GM12878 (cell line): ENCODE results near the gene MCC. TPM values are rescaled to one million over a fixed set of nuclear protein-coding genes. Genes with fewer than 3 reads are reported as not detected.

Experiments
- ATAC-seq: fragments of 200-7000 bp; cut with Tn5 transposase; 3 replicates; pipeline ENCODE4 v1.9.1; 2020; ENCODE audit warnings: mild to moderate bottlenecking, moderate library complexity
- BruUV-seq: library from RNA; stranded (reverse); fragments of 400-500 nt; replicated peaks from 2 replicates; lab custom pipeline; 2021; lab: Mats Ljungman, UMichigan
- CTCF ChIA-PET: fragments of 300-600 bp; sonication (Branson Sonifier 250); formaldehyde crosslinking; extraction: SDS; loops from one replicate; lab custom pipeline; 2021; ENCODE audit warnings: inconsistent platforms; lab: Yijun Ruan, JAX
- POLR2A ChIA-PET: fragments of 350-600 bp; formaldehyde crosslinking; extraction: SDS; loops from one replicate; lab custom pipeline; 2021; ENCODE audit warnings: inconsistent platforms; lab: Charles Lee
- RAD21 ChIA-PET: fragments of 300-600 bp; sonication (Branson Sonifier 250); formaldehyde crosslinking; loops from one replicate; lab custom pipeline; 2023; ENCODE audit warnings: antibody characterized with exemption; ENCODE audit not compliant: unreplicated experiment; lab: Charles Lee
- SMC1A ChIA-PET: fragments of 300-600 bp; sonication (Branson Sonifier 250); formaldehyde crosslinking; loops from one replicate; lab custom pipeline; 2023; ENCODE audit not compliant: unreplicated experiment, uncharacterized antibody; lab: Charles Lee
- DNase-seq: peaks from one replicate; pipeline ENCODE4 v3.0.0-alpha.2; 2011; ENCODE audit warnings: low read depth, low spot score
- FAIRE-seq: peaks from 3 replicates; lab custom pipeline; 2011; peaks lifted over from hg19 to GRCh38; lab: Jason Lieb, UNC
- H2AFZ ChIP-seq: 2 replicates; pipeline ENCODE4 v1.6.0; 2011; ENCODE audit warnings: low read depth, low read length, control low read depth; ENCODE audit not compliant: control insufficient read depth
- H3K27ac ChIP-seq: 2 replicates; pipeline ENCODE4 v1.5.1; 2011; ENCODE audit warnings: control low read depth; ENCODE audit not compliant: control insufficient read depth, insufficient read depth
- H3K27me3 ChIP-seq, 2 experiments: replicated peaks in 1 of 2; 2 replicates each; pipeline versions ENCODE4 v1.6.0 to v1.6.1; 2011; ENCODE audit warnings: low read length in 1 of 2; ENCODE audit not compliant: control insufficient read depth in 2 of 2, insufficient read depth in 2 of 2
- H3K36me3 ChIP-seq, 2 experiments: 2 replicates each; pipeline ENCODE4 v1.5.1; 2011; ENCODE audit warnings: low read length in 1 of 2; ENCODE audit not compliant: control insufficient read depth in 2 of 2, insufficient read depth in 2 of 2
- H3K4me1 ChIP-seq: 2 replicates; pipeline ENCODE4 v1.6.1; 2011; ENCODE audit warnings: mild to moderate bottlenecking, low read length, moderate library complexity, mixed read lengths; ENCODE audit not compliant: control insufficient read depth, insufficient read depth
- H3K4me2 ChIP-seq: 2 replicates; pipeline ENCODE4 v1.6.0; 2011; ENCODE audit warnings: control low read depth; ENCODE audit not compliant: control insufficient read depth, insufficient read depth
- H3K4me3 ChIP-seq: fragments of 200-600 bp; sonication (generic); 2 replicates; pipeline ENCODE4 v1.5.1; 2016
- H3K79me2 ChIP-seq: 2 replicates; pipeline ENCODE4 v1.6.0; 2011; ENCODE audit warnings: low read length; ENCODE audit not compliant: control insufficient read depth, insufficient read depth
- H3K9ac ChIP-seq: 2 replicates; pipeline ENCODE4 v1.8.0; 2011; ENCODE audit warnings: low read length, control low read depth, mixed read lengths; ENCODE audit not compliant: control insufficient read depth, insufficient read depth
- H3K9me3 ChIP-seq: replicated peaks from 3 replicates; pipeline ENCODE4 v1.5.1; 2011; ENCODE audit warnings: mild to moderate bottlenecking, low read length; ENCODE audit not compliant: control insufficient read depth, insufficient read depth
- H4K20me1 ChIP-seq: 2 replicates; pipeline ENCODE4 v1.6.0; 2011; ENCODE audit not compliant: control insufficient read depth, insufficient read depth
- CREM ChIP-seq: IDR thresholded peaks from 2 replicates; pipeline ENCODE4 v1.6.1; 2014; ENCODE audit warnings: antibody characterized with exemption, low read depth
- E2F4 ChIP-seq: IDR thresholded peaks from 2 replicates; pipeline ENCODE4 v1.6.1; 2012; ENCODE audit warnings: low read depth, low read length, improper control_type of control experiment
- E4F1 ChIP-seq: fragments of 450-650 bp; IDR thresholded peaks from 2 replicates; pipeline ENCODE4 v1.6.1; 2018; ENCODE audit warnings: borderline replicate concordance, mild to moderate bottlenecking; ENCODE audit not compliant: partially characterized antibody
- FOXM1 ChIP-seq: IDR thresholded peaks from 2 replicates; pipeline ENCODE4 v1.6.1; 2012; ENCODE audit warnings: low read depth, mild to moderate bottlenecking, inconsistent platforms, low read length, moderate library complexity
- IRF4 ChIP-seq: IDR thresholded peaks from 2 replicates; pipeline ENCODE4 v1.6.1; 2011; ENCODE audit warnings: low read depth, low read length
- MTA3 ChIP-seq: IDR thresholded peaks from 2 replicates; pipeline ENCODE4 v1.6.1; 2012; ENCODE audit warnings: low read length, inconsistent platforms, borderline replicate concordance
- NFIC ChIP-seq: IDR thresholded peaks from 2 replicates; pipeline ENCODE4 v1.6.1; 2012; ENCODE audit warnings: low read depth, mild to moderate bottlenecking, inconsistent platforms, low read length, moderate library complexity
- NKRF ChIP-seq: fragments of 450-650 bp; conservative IDR thresholded peaks from 2 replicates; pipeline ENCODE4 v1.6.1; 2017; ENCODE audit warnings: mild to moderate bottlenecking, moderate library complexity
- PML ChIP-seq: IDR thresholded peaks from 2 replicates; pipeline ENCODE4 v1.6.1; 2012; ENCODE audit warnings: low read length, inconsistent platforms
- RELA ChIP-seq: fragments of 450-650 bp; IDR thresholded peaks from 2 replicates; pipeline ENCODE4 v1.8.0; 2014; ENCODE audit warnings: borderline replicate concordance; ENCODE audit not compliant: partially characterized antibody
- RFX5 ChIP-seq: IDR thresholded peaks from 2 replicates; pipeline ENCODE4 v1.6.1; 2011; ENCODE audit warnings: low read depth, low read length, improper control_type of control experiment
- SMARCA5 ChIP-seq: fragments of 450-650 bp; IDR thresholded peaks from 2 replicates; pipeline ENCODE4 v1.6.1; 2017; ENCODE audit warnings: mild to moderate bottlenecking
- TARDBP ChIP-seq: IDR thresholded peaks from 2 replicates; pipeline ENCODE4 v1.6.1; 2016; ENCODE audit warnings: borderline replicate concordance
- ZBED1 ChIP-seq: IDR thresholded peaks from 2 replicates; pipeline ENCODE4 v1.6.1; 2016; ENCODE audit warnings: borderline replicate concordance
- WGBS: methylation state at CpG from one replicate; pipeline ENCODE4 v1.1.6; 2016; ENCODE audit warnings: low lambda C conversion rate; ENCODE audit not compliant: insufficient replicate concordance, insufficient coverage; ENCODE audit errors: missing lambda C conversion rate; 5-methylcytosine and 5-hydroxymethylcytosine counted together
- in situ Hi-C: fragments of 300-500 bp; cut with MboI; formaldehyde crosslinking; loops from 9 replicates; pipeline ENCODE4 v1.14.3; 2018; ENCODE audit warnings: mixed read lengths
- intact Hi-C: fragments of 100-400 bp; cut with micrococcal nuclease; formaldehyde crosslinking; loops from one replicate; pipeline ENCODE4 v1.14.2; 2022; ENCODE audit not compliant: unreplicated experiment
- polyA plus RNA-seq, 11 experiments: library from polyadenylated mRNA; depleted of rRNA in 4 of 11; unstranded in 6 of 11; stranded (reverse) in 5 of 11; fragments of >200 nt; fragmentation: Nextera tagmentation in 4 of 11; fragmentation: Illumina TruSeq in 1 of 11; extraction: Ambion mirVana in 4 of 11; extraction: Trizol in 1 of 11; gene quantifications; 1 replicate in 1 of 11; 2 replicates in 10 of 11; pipeline versions ENCODE4 v1.2.1 to v1.2.3, GENCODE V29; 2011 to 2016; ENCODE audit warnings: inconsistent platforms in 2 of 11, missing spikeins in 2 of 11, low read depth in 1 of 11
- total RNA-seq, 4 experiments: library from RNA; depleted of rRNA in 3 of 4; stranded (reverse); fragments of >200 nt in 3 of 4; fragmentation: Illumina TruSeq in 1 of 4; extraction: Trizol in 1 of 4; gene quantifications; 2 replicates each; pipeline versions ENCODE4 v1.2.1 to v1.2.3, GENCODE V29; 2013 to 2021

MCC gene
- total and polyA plus RNA-seq, 10 of the 15 experiments (the other 5 are each of a cell fraction or from before 2014, with no cell fraction given) = 0.03 to 0.86 (median 0.16) TPM

- Histone ChIP-seq H3K27me3 (no peaks in the 10 kb centered on the region), H3K4me3 (no peak overlapping the region), H3K4me1 (no peaks in the 10 kb centered on the region), H2AFZ (no peak overlapping the region), H3K4me2 (no peak overlapping the region), H3K36me3 (no peaks in the 10 kb centered on the region), H3K9ac (no peak overlapping the region), H4K20me1 (no peaks in the 10 kb centered on the region), H3K9me3 (no peaks in the 10 kb centered on the region), H3K79me2 (no peaks in the 10 kb centered on the region), H3K27ac (no peak overlapping the region)
- SMC1A ChIA-PET = no interaction called here
- ATAC-seq (no peak), FAIRE-seq (no peak), DNase-seq (no peak)
- POLR2A ChIA-PET = no interaction called here
- in situ Hi-C loops = no loop called here
- TF ChIP-seq NFIC = no peak
- TF ChIP-seq CREM = no peak
- TF ChIP-seq RELA = no peak
- RAD21 ChIA-PET = no interaction called here
- intact Hi-C loops = no loop called here
- CTCF ChIA-PET = no interaction called here
- WGBS = 21% methylated on average over 3 of the region's 3 CpGs
- no TSS peak for BruUV-seq
Measured at GRCh38 chr5:113427871-113428574, 60.2 kb downstream of the MCC start.

GRCh38 chr5:113425909-113426308, 62.3 kb downstream of the MCC start:
- Histone ChIP-seq H3K4me3 (no peak overlapping the region), H3K27ac (no peak overlapping the region), H3K79me2 (no peaks in the 10 kb centered on the region), H2AFZ (no peak overlapping the region), H3K27me3 (no peaks in the 10 kb centered on the region), H3K4me1 (no peaks in the 10 kb centered on the region), H3K9me3 (no peaks in the 10 kb centered on the region), H3K9ac (no peak overlapping the region), H3K36me3 (no peaks in the 10 kb centered on the region), H3K4me2 (no peak overlapping the region), H4K20me1 (no peaks in the 10 kb centered on the region)
- SMC1A ChIA-PET = no interaction called here
- no peak for DNase-seq
- ATAC-seq = no peak
- no peak for FAIRE-seq
- intact Hi-C loops = no loop called here
- CTCF ChIA-PET = no interaction called here
- WGBS = 71% methylated on average over 3 of the region's 3 CpGs
- no TSS peak for BruUV-seq
- in situ Hi-C loops = no loop called here
- POLR2A ChIA-PET = no interaction called here
- RAD21 ChIA-PET = no interaction called here
- TF ChIP-seq SMARCA5 = no peak
- no peak for TF ChIP-seq E2F4
- TF ChIP-seq RFX5 = no peak
- TF ChIP-seq IRF4 = no peak
- no peak for TF ChIP-seq E4F1
- TF ChIP-seq PML = no peak
- no peak for TF ChIP-seq FOXM1
- TF ChIP-seq TARDBP = no peak
- TF ChIP-seq NKRF = no peak
- no peak for TF ChIP-seq ZBED1
- no peak for TF ChIP-seq MTA3
